ENCODE results near the gene CPN1. TPM values are rescaled to one million over a fixed set of nuclear protein-coding genes. Genes with fewer than 3 reads are reported as not detected.

CPN1 gene
- total and polyA plus RNA-seq, 2 experiments from 2014 or later: not detected

GRCh38 chr10:100076750-100077149 is 4.9 kb downstream of the CPN1 start:
- H4K20me1 ChIP-seq (ENCODE audit: insufficient read depth): no peaks in the 10 kb centered on the region
- H3K9ac ChIP-seq: no peak overlapping the region
- no peaks in the 10 kb centered on the region for H3K4me1 ChIP-seq (ENCODE audit: insufficient read depth)
- H3K4me2 ChIP-seq (ENCODE audit: unreplicated experiment): no peak overlapping the region
- no peaks in the 10 kb centered on the region for H3K9me2 ChIP-seq (ENCODE audit: insufficient read depth)
- no peaks in the 10 kb centered on the region for H3K36me3 ChIP-seq (ENCODE audit: low read depth)
- no peak overlapping the region for H3K27ac ChIP-seq
- H3K79me2 ChIP-seq (ENCODE audit: insufficient read depth): no peaks in the 10 kb centered on the region
- no peak for DNase-seq
- 36 to 48% methylated on average over 2 of the region's 2 CpGs for WGBS, 2 experiments (ENCODE audit: low coverage in 1 of 2, low lambda C conversion rate in 2 of 2, missing lambda C conversion rate in 2 of 2)
- peaks cover 37% of the 10 kb centered on the region; the same call in 1 of the 2 replicates for H3K27me3 ChIP-seq (replicated peaks; ENCODE audit: insufficient read depth)
- TF ChIP-seq EZH2 (IDR thresholded peaks at IDR 0.05; ENCODE audit: insufficient read depth, poor library complexity, severe bottlenecking) (no peak), EZH2phosphoT487 (IDR thresholded peaks at IDR 0.05; ENCODE audit: insufficient read depth, low read depth) (no peak)
- H3F3A ChIP-seq (ENCODE audit: insufficient read depth): no peaks in the 10 kb centered on the region
- no peak overlapping the region for H3K4me3 ChIP-seq
- H3K9me3 ChIP-seq (ENCODE audit: low read depth): no peaks in the 10 kb centered on the region
- in situ Hi-C loops (cut with MboI): no loop called here
- no peak overlapping the region for H2AFZ ChIP-seq

- Histone ChIP-seq H3K27me3 (replicated peaks; ENCODE audit: insufficient read depth) (peaks cover 40% of the 10 kb centered on the region; the same call in 1 of the 2 replicates), H3K79me2 (ENCODE audit: insufficient read depth) (no peaks in the 10 kb centered on the region), H3K4me1 (ENCODE audit: insufficient read depth) (no peaks in the 10 kb centered on the region), H3K9me3 (ENCODE audit: low read depth) (no peaks in the 10 kb centered on the region), H3F3A (ENCODE audit: insufficient read depth) (no peaks in the 10 kb centered on the region), H3K27ac (no peak overlapping the region), H3K4me2 (ENCODE audit: unreplicated experiment) (no peak overlapping the region), H3K36me3 (ENCODE audit: low read depth) (no peaks in the 10 kb centered on the region), H3K9ac (no peak overlapping the region), H2AFZ (no peak overlapping the region), H3K9me2 (ENCODE audit: insufficient read depth) (no peaks in the 10 kb centered on the region), H3K4me3 (no peak overlapping the region), H4K20me1 (ENCODE audit: insufficient read depth) (no peaks in the 10 kb centered on the region)
- no peak for DNase-seq
- WGBS, 2 experiments (ENCODE audit: low coverage in 1 of 2, low lambda C conversion rate in 2 of 2, missing lambda C conversion rate in 2 of 2): 65 to 70% methylated on average over 18 of the region's 18 CpGs
- TF ChIP-seq EZH2phosphoT487 (IDR thresholded peaks at IDR 0.05; ENCODE audit: insufficient read depth, low read depth): no peak
- no peak for TF ChIP-seq EZH2 (IDR thresholded peaks at IDR 0.05; ENCODE audit: insufficient read depth, poor library complexity, severe bottlenecking)
- in situ Hi-C loops (cut with MboI): no loop called here
Observed at GRCh38 chr10:100075426-100076220, 6.0 kb downstream of the CPN1 start.

- H2AFZ ChIP-seq: no peak overlapping the region
- H3F3A ChIP-seq (ENCODE audit: insufficient read depth): no peaks in the 10 kb centered on the region
- in situ Hi-C loops (cut with MboI): no loop called here
- H3K4me3 ChIP-seq: no peak overlapping the region
- H4K20me1 ChIP-seq (ENCODE audit: insufficient read depth): no peaks in the 10 kb centered on the region
- no peaks in the 10 kb centered on the region for H3K79me2 ChIP-seq (ENCODE audit: insufficient read depth)
- no peaks in the 10 kb centered on the region for H3K9me2 ChIP-seq (ENCODE audit: insufficient read depth)
- no peak overlapping the region for H3K9ac ChIP-seq
- no peaks in the 10 kb centered on the region for H3K36me3 ChIP-seq (ENCODE audit: low read depth)
- no peaks in the 10 kb centered on the region for H3K4me1 ChIP-seq (ENCODE audit: insufficient read depth)
- H3K4me2 ChIP-seq (ENCODE audit: unreplicated experiment): no peak overlapping the region
- H3K27me3 ChIP-seq (replicated peaks; ENCODE audit: insufficient read depth): peaks cover 12% of the 10 kb centered on the region; the same call in 1 of the 2 replicates
- DNase-seq: no peak
- no peak overlapping the region for H3K27ac ChIP-seq
- TF ChIP-seq EZH2 (IDR thresholded peaks at IDR 0.05; ENCODE audit: insufficient read depth, poor library complexity, severe bottlenecking) (no peak), EZH2phosphoT487 (IDR thresholded peaks at IDR 0.05; ENCODE audit: insufficient read depth, low read depth) (no peak)
- H3K9me3 ChIP-seq (ENCODE audit: low read depth): no peaks in the 10 kb centered on the region
Observed at GRCh38 chr10:100072514-100072913, 9.2 kb downstream of the CPN1 start.

GRCh38 chr10:100071529-100071928 is 10.1 kb downstream of the CPN1 start:
- DNase-seq: no peak
- Histone ChIP-seq H3K27ac (no peak overlapping the region), H3K9me2 (ENCODE audit: insufficient read depth) (no peaks in the 10 kb centered on the region), H3K9me3 (ENCODE audit: low read depth) (no peaks in the 10 kb centered on the region), H3K4me3 (no peak overlapping the region), H3K9ac (no peak overlapping the region), H3K27me3 (replicated peaks; ENCODE audit: insufficient read depth) (peaks cover 10% of the 10 kb centered on the region), H3K79me2 (ENCODE audit: insufficient read depth) (no peaks in the 10 kb centered on the region), H3K4me1 (ENCODE audit: insufficient read depth) (no peaks in the 10 kb centered on the region), H3F3A (ENCODE audit: insufficient read depth) (no peaks in the 10 kb centered on the region), H2AFZ (no peak overlapping the region), H4K20me1 (ENCODE audit: insufficient read depth) (no peaks in the 10 kb centered on the region), H3K4me2 (ENCODE audit: unreplicated experiment) (no peak overlapping the region), H3K36me3 (ENCODE audit: low read depth) (no peaks in the 10 kb centered on the region)
- in situ Hi-C loops (cut with MboI): no loop called here
- TF ChIP-seq EZH2phosphoT487 (IDR thresholded peaks at IDR 0.05; ENCODE audit: insufficient read depth, low read depth): no peak
- TF ChIP-seq EZH2 (IDR thresholded peaks at IDR 0.05; ENCODE audit: insufficient read depth, poor library complexity, severe bottlenecking): no peak
- 70 to 82% methylated on average over 2 of the region's 2 CpGs for WGBS, 2 experiments (ENCODE audit: low coverage in 1 of 2, low lambda C conversion rate in 2 of 2, missing lambda C conversion rate in 2 of 2)
